ENCODE data around the gene FAM98C.

DNA sequence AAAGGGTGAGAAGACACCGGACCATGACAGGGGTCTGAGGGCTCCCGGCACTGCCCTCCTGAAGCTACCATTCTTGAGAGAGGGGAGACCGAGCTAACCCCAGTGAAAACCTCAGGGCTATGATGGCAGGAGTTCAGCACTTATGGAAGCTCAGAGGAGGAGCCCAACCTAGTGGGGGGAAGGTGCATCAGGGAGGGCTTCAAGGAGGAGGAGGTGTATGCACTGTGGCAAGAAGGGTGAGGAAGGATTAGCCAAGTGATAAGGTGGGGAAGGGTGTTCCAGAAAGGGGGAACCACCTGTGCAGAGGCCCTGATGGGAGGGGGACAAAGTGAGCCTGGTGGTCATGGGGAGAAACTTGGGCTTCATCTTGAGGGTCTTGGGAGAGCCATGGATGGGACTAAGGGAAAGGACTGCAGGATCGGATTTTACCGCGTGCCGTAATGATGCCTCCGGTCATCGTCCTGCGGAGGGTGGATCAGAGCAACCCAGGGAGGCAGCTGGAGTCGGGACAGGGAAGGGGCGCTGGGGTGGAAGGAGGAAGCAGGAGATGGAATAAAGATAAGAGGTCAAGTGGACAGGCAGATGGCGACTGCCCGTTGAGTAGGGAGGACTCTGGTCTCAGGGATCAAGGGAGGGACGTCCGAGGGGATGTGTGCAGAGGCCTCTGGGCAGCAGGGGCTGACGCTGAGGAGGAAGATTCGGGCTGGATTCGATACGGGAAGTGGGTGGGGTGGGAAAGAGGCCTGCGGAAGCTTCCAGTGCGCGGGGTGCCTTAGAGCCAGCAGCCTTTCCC, 41.9 kb upstream of the FAM98C start:
- TF ChIP-seq, protein P1, sequence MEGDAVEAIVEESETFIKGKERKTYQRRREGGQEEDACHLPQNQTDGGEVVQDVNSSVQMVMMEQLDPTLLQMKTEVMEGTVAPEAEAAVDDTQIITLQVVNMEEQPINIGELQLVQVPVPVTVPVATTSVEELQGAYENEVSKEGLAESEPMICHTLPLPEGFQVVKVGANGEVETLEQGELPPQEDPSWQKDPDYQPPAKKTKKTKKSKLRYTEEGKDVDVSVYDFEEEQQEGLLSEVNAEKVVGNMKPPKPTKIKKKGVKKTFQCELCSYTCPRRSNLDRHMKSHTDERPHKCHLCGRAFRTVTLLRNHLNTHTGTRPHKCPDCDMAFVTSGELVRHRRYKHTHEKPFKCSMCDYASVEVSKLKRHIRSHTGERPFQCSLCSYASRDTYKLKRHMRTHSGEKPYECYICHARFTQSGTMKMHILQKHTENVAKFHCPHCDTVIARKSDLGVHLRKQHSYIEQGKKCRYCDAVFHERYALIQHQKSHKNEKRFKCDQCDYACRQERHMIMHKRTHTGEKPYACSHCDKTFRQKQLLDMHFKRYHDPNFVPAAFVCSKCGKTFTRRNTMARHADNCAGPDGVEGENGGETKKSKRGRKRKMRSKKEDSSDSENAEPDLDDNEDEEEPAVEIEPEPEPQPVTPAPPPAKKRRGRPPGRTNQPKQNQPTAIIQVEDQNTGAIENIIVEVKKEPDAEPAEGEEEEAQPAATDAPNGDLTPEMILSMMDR (conservative IDR thresholded peaks at IDR 0.05), result no peak
- TF ChIP-seq ZFX (IDR thresholded peaks at IDR 0.05), result no peak
